ENCODE measurements around the gene ZNF778.
"Not testable (repeated sequence)": the region's sequence is repeated elsewhere in the genome, so short reads cannot be mapped to it uniquely, and the experiment has no call there.

Gene ZNF778

DNA sequence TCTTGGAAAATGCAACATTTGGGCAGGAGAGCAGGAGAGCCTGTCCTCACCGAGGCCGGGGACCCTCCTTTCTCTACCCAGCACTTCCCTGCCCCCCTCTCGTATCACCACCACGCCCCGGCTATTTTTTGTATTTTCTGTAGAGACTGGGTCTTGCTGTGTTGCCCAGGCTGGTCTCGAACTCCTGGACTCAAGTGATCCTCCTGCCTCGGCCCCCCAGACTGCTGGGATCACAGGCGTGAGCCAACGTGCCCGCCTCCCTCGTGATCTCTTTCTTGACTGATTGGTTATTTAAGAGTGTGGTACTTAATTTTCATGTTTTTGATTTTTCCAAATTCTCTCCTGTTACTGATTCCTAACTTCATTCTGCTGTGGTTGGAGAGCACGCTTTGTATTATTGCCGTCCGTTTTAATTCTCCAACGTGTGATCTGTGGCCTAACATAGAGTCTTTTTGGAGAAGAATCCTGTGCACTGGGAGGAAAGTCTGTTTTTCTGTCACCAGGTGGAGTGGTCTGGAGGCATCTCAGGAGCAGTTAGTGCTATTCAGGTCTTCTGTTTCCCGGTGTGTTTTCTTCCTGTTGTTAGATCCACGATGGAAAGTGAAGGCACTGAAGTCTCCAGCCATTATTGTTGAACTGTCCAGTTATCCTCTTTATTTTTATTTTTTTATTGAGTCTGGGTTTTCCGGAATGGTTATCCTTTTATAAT, 40.4 kb downstream of the ZNF778 start:
- DNase-seq (ENCODE audit: low read depth), result no peak

DNA sequence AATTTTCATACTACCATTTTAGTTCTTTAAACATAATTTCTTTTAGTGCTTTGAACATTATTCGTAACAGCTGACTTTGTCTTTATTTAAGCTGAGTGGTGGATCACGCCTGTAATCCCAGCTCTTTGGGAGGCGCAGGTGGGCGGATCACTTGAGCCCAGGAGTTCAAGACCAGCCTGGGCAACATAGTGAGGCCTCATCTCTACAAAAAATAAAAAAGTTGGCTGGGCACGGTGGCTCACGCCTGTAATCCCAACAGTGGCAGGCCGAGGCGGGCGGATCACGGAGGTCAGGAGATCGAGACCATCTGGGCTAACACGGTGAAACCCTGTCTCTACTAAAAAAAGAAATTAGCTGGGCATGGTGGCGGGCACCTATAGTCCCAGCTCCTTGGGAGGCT, 42.4 kb downstream of the ZNF778 start:
- DNase-seq (ENCODE audit: low read depth), result not testable (repeated sequence)

DNA sequence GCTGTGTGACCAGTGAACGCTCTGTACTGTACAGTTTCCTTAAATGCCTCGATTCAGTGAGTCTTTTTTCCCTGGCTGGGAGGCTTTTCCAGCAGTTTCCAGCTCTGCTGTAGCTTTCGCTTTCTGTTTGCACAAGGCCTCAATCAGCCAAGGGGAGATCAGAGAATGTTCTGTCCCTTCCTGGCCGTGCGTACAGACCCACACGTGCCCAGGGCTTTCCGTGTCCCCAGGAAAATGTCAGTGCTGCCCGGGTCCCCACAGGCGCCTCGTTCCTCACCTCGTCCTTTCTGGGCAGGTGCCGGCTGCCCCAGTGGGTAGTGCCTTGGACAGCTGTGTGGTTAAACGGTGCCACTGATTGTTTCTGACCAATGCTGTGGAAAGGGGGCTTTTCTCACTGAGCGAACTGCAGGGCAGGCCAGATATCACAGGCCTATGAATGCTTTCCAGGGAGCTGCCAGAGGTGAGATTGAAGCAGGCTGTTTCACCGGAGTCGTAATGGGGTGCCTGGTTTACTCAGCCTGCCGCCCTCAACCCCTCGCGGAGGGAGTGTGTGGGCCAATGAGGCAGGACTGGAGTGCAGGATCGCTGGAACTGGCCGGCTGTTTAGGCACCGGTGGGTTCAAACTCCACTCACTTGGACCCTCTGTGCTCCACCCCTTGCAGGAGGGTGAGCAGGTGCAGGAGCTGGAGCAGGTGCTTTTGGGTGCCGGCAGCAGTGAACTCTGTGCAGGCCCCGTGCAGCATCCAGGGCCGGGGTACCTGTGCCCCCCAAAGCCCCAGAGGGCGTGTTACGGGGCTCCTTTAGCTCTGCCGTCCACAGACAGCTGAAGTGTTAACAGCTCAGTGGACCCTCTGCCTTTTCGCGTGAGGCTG, 44.4 kb downstream of the ZNF778 start:
- DNase-seq (ENCODE audit: low read depth), result no peak

DNA sequence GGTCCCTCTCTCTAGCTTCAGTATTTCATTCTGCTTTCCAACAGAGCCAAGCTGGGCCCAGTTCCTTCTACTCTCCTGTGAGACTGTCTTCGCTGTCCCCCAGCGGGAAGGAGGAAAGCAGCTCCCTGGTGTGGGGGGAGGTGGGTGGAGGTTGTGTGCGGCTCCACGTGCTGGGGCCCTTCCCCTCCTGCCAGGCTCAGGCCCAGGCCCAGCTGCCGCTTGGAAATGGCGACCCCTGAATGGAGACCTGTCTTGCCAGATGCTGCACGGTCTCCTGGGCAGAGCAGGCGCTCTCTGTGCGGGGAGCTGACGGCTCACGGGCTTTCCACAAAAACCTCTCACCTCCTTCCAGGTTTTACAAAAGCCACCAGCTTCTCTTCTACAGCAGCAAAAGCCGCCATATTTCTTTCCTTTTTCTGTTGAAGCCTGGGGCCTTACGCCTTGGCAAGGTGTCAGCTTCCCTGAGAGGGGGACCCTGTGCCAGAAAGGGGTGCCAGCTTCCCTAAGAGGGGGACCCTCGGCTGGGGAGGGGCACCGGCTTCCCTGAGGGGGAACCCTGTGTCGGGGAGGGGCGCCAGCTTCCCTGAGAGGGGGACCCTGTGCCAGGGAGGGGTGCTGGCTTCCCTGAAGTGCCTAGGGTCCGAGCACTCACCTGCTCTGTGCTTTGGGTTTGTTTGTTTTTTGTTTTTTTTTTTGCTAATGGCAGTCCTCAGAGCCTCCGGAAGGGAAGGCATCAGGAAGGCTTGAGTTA, 47.5 kb downstream of the ZNF778 start:
- no peak for DNase-seq (ENCODE audit: low read depth)

DNA sequence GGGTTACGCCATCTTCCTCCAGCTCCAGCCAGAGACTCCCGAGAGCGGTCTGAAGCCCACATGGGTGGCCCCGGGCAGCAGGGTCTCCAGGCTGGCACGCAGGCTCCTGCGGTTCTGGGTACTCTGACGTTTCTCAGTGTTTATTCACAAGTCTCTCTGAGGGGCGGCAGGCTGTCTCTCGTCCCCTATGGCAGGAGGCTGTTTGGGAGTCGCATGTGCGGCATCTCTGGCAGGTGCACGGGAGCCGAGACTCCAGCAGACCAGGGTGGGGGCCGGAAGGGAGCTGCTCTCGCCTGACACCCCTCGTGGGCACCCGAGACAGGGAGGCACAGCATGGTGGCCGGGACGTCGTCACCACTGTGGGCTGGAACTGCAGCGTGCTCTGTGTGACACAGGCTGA, 48.1 kb downstream of the ZNF778 start:
- DNase-seq (ENCODE audit: low read depth), result no peak

DNA sequence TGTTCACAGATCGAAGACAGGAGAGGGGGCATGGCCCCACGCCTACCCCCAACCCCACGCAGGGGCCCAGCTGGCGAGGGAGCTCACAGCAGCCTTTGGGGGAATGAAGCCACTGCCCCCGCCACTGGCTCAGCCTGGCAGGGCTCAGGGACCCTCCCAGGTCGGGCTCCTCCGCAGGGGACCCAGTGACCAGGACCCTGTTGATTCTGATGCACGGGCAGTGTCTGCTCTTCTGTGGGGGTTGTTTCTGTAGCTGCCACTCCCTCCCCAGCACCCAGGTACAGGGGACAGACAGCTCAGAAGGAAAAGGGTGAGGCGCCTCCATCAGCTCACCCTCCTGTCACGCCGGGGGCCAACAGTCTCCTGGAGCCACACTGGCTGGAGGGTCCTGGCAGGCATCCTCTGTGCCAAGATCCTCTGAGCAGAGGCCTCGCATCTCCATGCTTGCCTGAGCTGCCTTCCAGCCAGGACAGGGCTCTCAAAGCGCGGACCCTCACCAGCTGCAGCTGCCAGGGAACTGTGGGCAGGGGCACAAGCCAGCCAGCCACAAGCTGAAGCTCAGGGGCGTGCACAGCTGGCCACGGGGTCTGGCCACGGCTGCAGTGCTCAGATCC, 49.1 kb downstream of the ZNF778 start:
- no peak for DNase-seq (ENCODE audit: low read depth)

DNA sequence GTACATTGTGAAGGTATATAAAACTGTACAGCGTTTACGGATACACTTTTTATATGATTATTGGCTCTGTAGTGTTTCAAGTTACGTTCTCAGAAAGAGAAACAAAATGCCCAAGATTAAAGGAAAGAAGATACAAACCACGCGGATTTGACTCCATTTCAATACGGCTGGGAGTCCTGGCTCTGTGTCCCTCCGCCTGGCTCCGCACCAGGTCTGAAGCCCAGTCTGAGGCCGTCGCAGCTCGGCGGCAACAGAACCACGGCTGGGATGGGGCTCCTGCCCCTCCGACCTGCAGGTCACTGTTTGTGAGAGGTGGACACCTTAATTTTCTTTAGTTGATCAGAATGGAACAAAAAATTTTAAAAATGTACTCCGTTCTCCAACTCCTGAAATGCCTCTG, 50.2 kb downstream of the ZNF778 start:
- DNase-seq (ENCODE audit: low read depth), result not testable (repeated sequence)

DNA sequence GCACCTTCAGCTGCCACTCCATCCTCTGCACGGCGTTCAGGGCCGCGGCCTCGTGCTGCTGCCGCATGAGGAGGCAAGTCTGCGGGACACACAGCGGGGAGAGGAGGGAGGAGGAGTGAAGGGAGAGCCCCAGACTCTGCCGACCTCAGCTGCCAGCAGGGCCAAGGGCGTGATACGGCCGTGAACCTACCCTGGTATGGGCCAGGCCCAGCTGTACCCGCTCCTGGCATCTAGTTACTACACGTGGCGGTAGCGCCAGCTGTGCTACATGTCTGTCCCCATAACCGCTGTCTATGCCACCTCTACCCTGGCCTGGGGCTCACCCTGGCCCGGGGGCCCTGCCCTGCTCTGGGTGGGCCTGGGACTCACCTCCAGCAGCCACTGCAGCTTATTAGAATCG, 51.1 kb downstream of the ZNF778 start:
- DNase-seq (ENCODE audit: low read depth), result no peak

DNA sequence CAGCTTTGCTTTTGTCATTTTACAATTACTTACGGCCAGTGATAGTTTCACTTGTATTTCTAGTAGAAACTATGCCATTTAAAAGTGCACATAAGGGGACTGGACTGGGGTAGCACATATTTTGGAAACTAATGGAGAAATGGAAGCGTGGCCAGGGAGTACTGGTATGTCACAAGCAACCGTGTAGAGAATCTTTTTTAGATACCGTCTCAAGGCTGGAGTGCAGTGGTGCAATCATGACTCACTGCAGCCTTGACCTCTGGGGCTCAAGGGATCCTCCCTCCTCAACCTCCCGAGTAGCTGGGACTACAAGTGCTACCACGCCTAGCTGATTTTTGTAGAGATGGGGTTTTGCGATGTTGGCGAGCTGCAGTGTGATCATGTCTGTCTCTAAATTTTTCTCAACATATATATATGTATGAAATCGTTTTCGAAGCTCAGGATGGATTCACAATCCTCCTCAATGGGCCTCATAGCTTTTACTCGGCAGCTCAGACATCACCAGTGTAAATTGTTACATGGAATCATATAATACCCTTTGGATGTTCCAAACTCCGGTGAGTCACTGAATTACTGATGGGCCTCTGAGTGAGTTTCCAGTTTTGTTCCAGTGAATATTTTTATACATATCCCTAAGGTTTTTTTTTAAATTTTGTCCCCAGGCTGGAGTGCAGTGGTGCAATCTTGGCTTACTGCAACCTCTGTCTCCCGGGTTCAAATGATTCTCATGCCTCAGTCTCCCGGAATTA, 51.7 kb downstream of the ZNF778 start:
- DNase-seq (ENCODE audit: low read depth), result peak; percentile 78

DNA sequence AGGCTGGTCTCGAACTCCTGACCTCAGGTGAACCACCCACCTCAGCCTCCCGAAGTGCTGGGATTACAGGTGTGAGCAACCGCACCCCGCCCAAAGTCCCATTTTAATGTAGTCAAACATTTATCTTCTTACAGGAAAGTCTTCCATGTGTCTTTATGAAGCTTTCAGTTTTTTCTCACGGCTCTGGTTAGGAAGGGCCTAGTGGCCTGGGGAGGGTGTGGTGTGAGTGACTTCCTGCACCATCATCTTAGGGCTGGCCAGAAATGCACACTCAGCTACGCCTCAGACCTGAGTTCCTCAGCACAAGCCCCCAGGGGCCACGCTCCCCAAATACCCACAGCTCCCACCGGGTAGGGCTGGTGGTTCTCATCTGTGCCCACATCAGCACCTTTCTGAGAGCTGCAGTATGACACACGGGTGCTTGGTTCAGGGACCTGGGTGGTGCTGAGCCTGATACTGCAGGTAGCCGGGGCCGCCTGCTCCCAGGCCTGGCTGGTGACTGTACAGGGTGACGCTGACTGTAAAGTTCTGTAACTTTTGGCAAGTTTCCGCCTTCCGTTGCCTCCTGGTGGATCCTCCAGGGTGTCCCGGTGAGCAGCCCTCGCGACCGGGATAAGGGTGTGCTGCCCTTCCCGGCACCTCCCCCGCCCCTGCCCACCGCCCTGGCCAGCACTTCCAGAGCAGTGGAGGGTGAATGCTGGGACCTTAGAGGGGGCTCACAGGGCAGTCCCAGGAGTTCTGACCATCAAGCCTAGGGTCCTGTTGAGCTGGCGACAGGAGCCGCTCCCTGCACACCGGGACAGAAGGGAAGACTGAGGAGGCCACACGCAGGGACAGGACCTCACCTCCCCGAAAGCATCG, 52.5 kb downstream of the ZNF778 start:
- no peak for DNase-seq (ENCODE audit: low read depth)

DNA sequence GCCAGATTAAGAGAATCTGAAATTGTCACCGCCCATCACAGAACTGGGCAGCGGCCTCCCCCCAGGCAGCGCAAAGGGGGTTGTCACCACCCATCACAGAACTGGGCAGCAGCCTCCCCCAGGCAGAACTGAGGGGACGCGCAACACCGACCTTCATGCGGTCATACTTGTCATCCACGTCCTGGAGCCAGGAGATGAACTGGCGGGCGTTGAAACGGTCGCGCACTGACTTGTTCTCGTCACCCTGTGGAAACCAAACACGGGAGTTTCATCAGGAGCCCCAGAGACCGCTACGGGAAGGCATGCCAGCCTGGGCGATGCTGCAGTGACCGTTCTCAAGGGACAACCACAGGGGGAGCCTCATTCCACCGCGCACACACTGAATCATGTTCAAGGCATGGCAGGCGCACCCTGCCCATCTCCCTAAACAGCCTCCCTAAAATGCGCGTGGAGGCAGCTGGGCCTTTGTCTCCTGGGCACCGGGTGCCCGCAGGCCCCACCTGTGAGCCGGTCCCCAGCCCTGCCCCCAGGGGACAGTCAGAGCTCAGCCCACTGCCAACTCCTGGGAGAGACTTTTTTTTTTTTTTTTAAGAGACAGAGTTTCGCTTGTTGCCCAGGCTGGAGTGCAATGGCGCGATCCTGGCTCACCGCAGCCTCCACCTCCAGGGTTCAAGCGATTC, 53.3 kb downstream of the ZNF778 start:
- DNase-seq (ENCODE audit: low read depth), result no peak

DNA sequence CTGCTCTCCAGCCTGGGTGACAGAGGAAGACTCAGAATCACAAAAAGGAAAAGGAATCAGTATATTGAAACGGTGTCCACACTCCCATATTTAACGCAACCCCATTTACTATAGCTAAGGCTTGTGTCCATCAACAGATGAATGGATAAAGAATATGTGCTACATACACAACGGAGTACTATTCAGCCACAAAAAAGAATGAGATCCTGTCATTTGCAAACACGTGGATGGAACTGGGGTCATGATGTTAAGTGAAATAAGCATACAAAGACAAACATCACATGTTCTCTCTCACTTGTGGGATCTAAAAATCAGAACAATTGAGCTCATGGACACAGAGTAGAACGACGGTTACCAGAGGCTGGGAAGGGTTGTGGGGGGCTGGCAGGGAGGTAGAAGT, 55.1 kb downstream of the ZNF778 start:
- no peak for DNase-seq (ENCODE audit: low read depth)

DNA sequence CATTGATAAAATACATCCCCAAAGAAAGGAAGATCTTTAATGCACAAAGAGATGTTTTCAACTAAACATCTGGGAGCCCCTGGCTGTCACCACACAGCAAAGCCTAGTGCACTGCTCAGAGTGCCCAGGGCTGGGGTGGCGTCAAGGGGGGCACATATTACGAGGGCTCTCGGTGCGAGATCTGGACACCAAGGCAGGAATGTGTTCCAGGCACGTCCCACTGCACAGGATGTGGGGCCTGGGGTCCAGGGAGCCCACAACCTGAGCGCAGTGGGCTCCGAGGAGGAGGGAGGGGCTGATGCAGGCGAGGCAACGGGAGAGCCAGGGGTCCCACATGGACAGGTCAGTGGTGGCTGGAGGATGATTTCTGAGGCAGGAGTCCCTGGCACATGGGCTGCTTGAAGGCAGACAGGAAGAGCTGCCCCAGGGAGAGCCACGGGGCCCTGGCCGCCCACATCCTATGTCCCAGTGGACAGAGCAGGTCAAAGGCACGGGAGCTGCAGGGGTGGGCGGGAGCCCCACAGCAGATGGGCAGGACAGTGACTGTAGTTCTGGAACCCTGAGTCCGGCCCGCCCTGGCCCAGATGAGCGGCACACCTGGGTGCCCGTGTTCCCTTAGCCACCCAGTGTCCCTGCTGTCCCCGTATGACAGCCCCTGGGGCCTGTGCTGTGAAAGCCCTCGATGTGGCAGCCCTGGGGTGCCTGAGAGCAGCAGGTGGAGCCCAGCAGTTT, 56.4 kb downstream of the ZNF778 start:
- DNase-seq (ENCODE audit: low read depth), result no peak

DNA sequence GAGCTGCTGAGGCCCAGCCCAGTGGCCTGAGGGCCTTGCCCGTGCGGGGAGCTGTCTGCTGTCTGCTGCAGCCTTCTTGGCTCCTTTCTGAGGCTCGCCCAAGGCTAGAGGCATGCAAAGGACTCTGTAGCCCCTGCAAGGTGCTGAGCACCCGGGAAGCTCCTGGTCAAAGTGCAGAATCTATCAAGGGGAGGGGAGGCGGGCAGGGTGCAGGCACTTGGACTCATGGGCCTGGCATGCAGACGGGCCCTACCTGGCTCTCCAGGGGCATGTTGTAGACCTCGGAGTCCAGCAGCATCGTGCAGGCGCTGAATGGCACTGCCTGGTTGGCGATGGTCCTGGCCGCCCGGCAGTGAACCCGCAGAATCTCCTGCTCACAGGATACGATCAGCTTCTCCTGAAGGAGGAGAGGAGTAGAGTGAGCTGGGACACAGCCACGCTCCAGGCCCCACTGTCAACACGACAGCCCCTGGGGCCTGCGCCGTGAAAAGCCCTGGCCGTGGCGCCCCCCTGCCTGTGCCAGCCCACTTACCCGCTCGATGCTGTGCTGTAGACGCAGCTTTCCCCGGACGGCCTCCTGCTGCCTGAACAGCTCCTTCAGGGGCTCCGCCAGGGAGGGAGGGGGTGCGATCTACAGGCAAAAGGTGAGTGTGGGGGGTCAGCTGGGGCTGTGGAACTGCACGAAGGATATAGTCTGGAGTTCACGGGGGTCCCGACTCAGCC, 57.2 kb downstream of the ZNF778 start:
- DNase-seq (ENCODE audit: low read depth), result no peak

DNA sequence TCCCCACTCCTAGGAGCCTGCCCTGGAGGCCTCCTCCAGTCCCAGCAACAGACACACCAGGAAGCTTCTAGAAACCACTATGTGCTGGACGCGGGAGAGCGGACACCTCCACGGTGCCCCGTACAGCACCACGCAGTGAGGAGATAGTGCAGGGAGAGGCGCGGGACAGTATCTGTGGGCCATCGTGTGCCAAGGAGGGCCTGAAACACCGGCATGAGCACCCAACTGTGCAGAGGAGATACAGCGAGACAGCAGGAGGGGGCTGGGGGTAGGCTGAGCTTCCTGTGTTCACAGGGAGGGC, 57.7 kb downstream of the ZNF778 start:
- no peak for DNase-seq (ENCODE audit: low read depth)

DNA sequence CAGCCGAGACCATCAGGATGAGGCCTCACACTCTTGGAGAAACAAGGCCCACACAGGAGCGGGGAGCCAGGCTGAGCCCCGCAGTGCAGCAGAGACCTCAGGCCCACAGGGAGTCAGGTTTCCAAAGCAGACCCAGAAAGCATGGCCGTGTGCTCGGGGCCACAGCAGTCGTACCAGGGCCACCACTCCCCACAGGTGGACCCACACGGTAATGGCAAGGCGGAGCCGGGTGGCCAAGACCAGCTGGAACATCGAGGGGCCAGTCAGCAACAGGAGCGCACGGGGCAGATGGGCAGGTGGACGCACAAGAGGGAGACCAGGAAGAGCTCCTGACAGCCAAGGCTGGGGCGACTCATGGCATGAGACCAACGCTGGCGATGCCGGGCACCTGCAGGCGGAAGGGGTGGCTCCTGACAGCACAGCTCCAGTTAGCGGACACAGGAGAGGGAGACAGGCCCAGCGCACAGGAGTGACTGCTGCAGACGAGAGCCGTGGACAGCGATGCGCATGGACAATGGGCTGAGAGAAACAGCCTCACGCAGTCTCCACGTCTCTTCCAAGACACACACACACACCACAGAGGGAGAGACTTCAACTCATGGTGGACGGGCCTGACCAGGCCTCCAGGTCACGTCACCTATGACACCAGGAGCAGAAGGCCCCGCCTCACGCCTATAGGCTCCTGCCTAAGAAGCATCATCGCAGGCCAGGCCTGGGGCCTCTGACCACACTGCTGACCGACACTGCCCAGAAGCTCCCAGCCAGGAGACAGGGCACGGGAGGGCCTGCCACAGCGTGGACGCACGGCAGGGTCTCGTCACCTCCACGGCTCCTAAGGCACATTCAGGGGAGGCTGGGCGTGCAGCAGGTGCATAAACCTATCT, 58.6 kb downstream of the ZNF778 start:
- DNase-seq (ENCODE audit: low read depth), result no peak

DNA sequence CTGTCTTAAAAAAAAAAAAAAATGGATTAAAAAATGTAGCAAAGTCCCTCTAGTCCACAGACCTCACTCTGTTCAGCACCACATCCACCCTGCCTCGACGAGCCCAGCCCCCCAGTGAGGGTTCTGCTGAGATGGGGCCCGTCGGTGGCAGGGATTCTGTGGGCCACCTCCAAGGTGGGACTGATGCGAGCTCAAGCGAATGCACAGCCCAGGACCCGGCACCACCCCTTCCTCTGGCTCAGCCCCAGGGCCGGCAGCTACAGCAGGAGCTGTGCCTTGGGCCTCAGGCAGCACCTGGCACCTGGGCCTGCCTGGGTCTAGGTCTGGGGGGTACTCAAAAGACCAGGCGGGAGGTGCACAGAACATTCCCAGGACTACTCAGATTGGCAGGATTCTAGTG, 59.5 kb downstream of the ZNF778 start:
- DNase-seq (ENCODE audit: low read depth), result no peak

Measured in fibroblast of gingiva (primary cell).